ENCODE results near the gene LAMA2.

DNA sequence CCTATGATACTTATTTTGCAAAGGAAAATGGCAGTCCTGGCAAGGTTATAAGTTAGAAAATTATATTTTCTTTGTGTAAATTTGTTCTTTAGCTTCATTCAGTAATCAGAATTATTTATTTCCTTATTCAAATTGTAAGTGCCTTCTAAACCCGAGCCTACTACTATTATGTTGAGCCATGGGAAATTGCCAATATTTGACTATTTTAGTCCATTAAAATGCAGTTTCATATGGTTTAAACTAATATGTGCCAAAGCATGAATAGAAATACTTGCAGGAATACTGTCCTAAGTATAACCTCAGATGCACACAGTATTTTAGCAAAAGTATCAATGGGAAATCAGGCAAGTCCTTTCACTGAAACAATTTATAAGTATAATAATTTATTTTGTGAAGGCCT, 228.4 kb downstream of the LAMA2 start:
- no peak for TF ChIP-seq POLR2A (IDR thresholded peaks at IDR 0.05)
- TF ChIP-seq, protein P1, sequence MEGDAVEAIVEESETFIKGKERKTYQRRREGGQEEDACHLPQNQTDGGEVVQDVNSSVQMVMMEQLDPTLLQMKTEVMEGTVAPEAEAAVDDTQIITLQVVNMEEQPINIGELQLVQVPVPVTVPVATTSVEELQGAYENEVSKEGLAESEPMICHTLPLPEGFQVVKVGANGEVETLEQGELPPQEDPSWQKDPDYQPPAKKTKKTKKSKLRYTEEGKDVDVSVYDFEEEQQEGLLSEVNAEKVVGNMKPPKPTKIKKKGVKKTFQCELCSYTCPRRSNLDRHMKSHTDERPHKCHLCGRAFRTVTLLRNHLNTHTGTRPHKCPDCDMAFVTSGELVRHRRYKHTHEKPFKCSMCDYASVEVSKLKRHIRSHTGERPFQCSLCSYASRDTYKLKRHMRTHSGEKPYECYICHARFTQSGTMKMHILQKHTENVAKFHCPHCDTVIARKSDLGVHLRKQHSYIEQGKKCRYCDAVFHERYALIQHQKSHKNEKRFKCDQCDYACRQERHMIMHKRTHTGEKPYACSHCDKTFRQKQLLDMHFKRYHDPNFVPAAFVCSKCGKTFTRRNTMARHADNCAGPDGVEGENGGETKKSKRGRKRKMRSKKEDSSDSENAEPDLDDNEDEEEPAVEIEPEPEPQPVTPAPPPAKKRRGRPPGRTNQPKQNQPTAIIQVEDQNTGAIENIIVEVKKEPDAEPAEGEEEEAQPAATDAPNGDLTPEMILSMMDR (IDR thresholded peaks at IDR 0.05), result no peak

All from testis (tissue), 2 donors.